ENCODE data around the gene GNRH2. TPM values are rescaled to one million over a fixed set of nuclear protein-coding genes. Genes with fewer than 3 reads are reported as not detected.
"Not testable (repeated sequence)": the region's sequence is repeated elsewhere in the genome, so short reads cannot be mapped to it uniquely, and the experiment has no call there.

Gene GNRH2
- not detected in 2 replicates for total RNA-seq (2014; rRNA removed; shearing (Covaris generic))

GRCh38 chr20:3043322-3043721, at the start of gene GNRH2:
GNRH2 (plus strand) TSS chr20:3043622; CDS start chr20:3044415, 793 bp downstream.
- Histone ChIP-seq H3K27ac (no peak within 1 kb of the TSS), H3K27me3 (replicated peaks) (no peaks in the 10 kb centered on the region), H3K9me3 (replicated peaks) (no peaks in the 10 kb centered on the region), H3K36me3 (peaks cover 41% of the 10 kb centered on the region), H3K4me3 (no peak within 1 kb of the TSS), H3K4me1 (replicated peaks) (peaks cover 12% of the 10 kb centered on the region)
- no peak for DNase-seq (ENCODE audit: low read depth in 1 of 2, low spot score in 2 of 2)

- Histone ChIP-seq H3K4me3 (no peak overlapping the region), H3K36me3 (peaks cover 52% of the 10 kb centered on the region), H3K27me3 (replicated peaks) (0 out of 2 replicates have a peak, but pooled peaks cover 5% of the 10 kb centered on the region), H3K27ac (no peak overlapping the region), H3K4me1 (replicated peaks) (no peaks in the 10 kb centered on the region), H3K9me3 (replicated peaks) (no peaks in the 10 kb centered on the region)
- DNase-seq (ENCODE audit: low read depth in 1 of 2, low spot score in 2 of 2): no peak
These were observed 47.6 kb upstream of the GNRH2 start for GRCh38 chr20:2995796-2996195.

- no peak for DNase-seq (ENCODE audit: low read depth in 1 of 2, low spot score in 2 of 2)
- H3K27ac ChIP-seq: no peak overlapping the region
- no peaks in the 10 kb centered on the region for H3K4me1 ChIP-seq (replicated peaks)
- H3K9me3 ChIP-seq (replicated peaks): no peaks in the 10 kb centered on the region
- 0 out of 2 replicates have a peak, but pooled peaks cover 5% of the 10 kb centered on the region for H3K27me3 ChIP-seq (replicated peaks)
- H3K4me3 ChIP-seq: no peak overlapping the region
- peaks cover 22% of the 10 kb centered on the region for H3K36me3 ChIP-seq
These were observed 44.7 kb upstream of the GNRH2 start for GRCh38 chr20:2998728-2999127.

GRCh38 chr20:3000852-3001523, 42.4 kb upstream of the GNRH2 start:
- H3K9me3 ChIP-seq (replicated peaks): no peaks in the 10 kb centered on the region
- H3K27me3 ChIP-seq (replicated peaks): 0 out of 2 replicates have a peak, but pooled peaks cover 5% of the 10 kb centered on the region
- no peak overlapping the region for H3K4me3 ChIP-seq
- H3K36me3 ChIP-seq: peaks cover 12% of the 10 kb centered on the region
- H3K27ac ChIP-seq: no peak overlapping the region
- no peaks in the 10 kb centered on the region for H3K4me1 ChIP-seq (replicated peaks)
- peak in 1 of 2 experiments; percentile 18 for DNase-seq (ENCODE audit: low read depth in 1 of 2, low spot score in 2 of 2)

- Histone ChIP-seq H3K27ac (no peak overlapping the region), H3K4me3 (no peak overlapping the region), H3K36me3 (peaks cover 22% of the 10 kb centered on the region), H3K9me3 (replicated peaks) (no peaks in the 10 kb centered on the region), H3K27me3 (replicated peaks) (no peaks in the 10 kb centered on the region), H3K4me1 (replicated peaks) (no peaks in the 10 kb centered on the region)
- no peak for DNase-seq (ENCODE audit: low read depth in 1 of 2, low spot score in 2 of 2)
These were observed 40.0 kb upstream of the GNRH2 start for GRCh38 chr20:3003416-3003815.

DNA sequence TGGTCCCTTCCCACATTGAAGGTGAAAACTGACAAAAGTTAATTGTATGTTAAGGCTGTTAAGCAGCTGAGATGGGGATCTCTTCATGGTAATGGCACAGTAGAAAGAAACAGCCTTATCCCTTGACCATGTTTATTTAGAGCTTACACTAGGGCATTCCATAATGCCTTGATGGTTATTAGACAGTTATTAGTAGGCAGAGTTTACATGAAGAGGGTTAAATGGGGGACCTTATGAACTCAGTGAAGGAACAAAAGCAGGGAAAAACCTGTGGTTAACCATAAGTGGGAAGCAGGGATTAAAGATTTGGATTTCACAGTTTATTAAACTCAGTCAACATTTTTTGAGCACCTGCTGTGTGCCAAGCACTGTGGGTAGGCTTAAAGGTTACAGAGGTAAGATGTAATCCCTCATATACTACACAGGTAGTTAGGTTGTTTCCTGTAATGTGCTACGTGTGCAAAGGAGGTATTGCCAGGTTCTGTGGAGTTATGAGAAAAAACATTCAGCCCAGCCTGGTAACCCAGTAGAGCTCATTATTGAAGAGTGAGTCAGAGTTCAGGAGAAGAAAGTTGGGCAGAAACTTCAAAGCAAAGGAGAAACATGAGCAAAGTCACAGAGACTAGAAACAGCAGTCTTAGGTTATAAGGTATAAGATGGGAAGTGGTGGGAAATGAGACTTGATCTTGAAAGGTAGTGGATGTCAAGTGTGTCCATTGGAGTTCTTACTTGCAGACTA, 32.3 kb upstream of the GNRH2 start:
- DNase-seq (ENCODE audit: low read depth in 1 of 2, low spot score in 2 of 2): no peak
- Histone ChIP-seq H3K9me3 (replicated peaks) (no peaks in the 10 kb centered on the region), H3K27me3 (replicated peaks) (no peaks in the 10 kb centered on the region), H3K27ac (no peak overlapping the region), H3K4me1 (replicated peaks) (peaks cover 10% of the 10 kb centered on the region; the same call in 1 of the 2 replicates), H3K36me3 (peaks cover 35% of the 10 kb centered on the region), H3K4me3 (no peak overlapping the region)

GRCh38 chr20:3011752-3012151, 31.7 kb upstream of the GNRH2 start:
- no peaks in the 10 kb centered on the region for H3K9me3 ChIP-seq (replicated peaks)
- no peak overlapping the region for H3K27ac ChIP-seq
- peaks cover 37% of the 10 kb centered on the region for H3K36me3 ChIP-seq
- H3K4me3 ChIP-seq: no peak overlapping the region
- peaks cover 10% of the 10 kb centered on the region; the same call in 1 of the 2 replicates for H3K4me1 ChIP-seq (replicated peaks)
- DNase-seq (ENCODE audit: low read depth in 1 of 2, low spot score in 2 of 2): no peak
- no peaks in the 10 kb centered on the region for H3K27me3 ChIP-seq (replicated peaks)

GRCh38 chr20:3013771-3014170, 29.7 kb upstream of the GNRH2 start:
- Histone ChIP-seq H3K4me1 (replicated peaks) (peaks cover 10% of the 10 kb centered on the region; the same call in 1 of the 2 replicates), H3K4me3 (no peak overlapping the region)

GRCh38 chr20:3014179-3014578, 29.2 kb upstream of the GNRH2 start:
- no peak overlapping the region for H3K4me3 ChIP-seq
- no peak for DNase-seq (ENCODE audit: low read depth in 1 of 2, low spot score in 2 of 2)

More at GRCh38 chr20:3013771-3014170, 29.7 kb upstream of the GNRH2 start:
- Histone ChIP-seq H3K27ac (no peak overlapping the region), H3K36me3 (peaks cover 33% of the 10 kb centered on the region), H3K27me3 (replicated peaks) (no peaks in the 10 kb centered on the region), H3K9me3 (replicated peaks) (no peaks in the 10 kb centered on the region)
- no peak for DNase-seq (ENCODE audit: low read depth in 1 of 2, low spot score in 2 of 2)

GRCh38 chr20:3014662-3015061, 28.8 kb upstream of the GNRH2 start:
- H3K27ac ChIP-seq: no peak overlapping the region
- DNase-seq (ENCODE audit: low read depth in 1 of 2, low spot score in 2 of 2): no peak
- H3K4me1 ChIP-seq (replicated peaks): peaks cover 10% of the 10 kb centered on the region; the same call in 1 of the 2 replicates
- no peak overlapping the region for H3K4me3 ChIP-seq
- H3K36me3 ChIP-seq: peaks cover 29% of the 10 kb centered on the region
- no peaks in the 10 kb centered on the region for H3K27me3 ChIP-seq (replicated peaks)
- H3K9me3 ChIP-seq (replicated peaks): no peaks in the 10 kb centered on the region

More at GRCh38 chr20:3014179-3014578, 29.2 kb upstream of the GNRH2 start:
- Histone ChIP-seq H3K36me3 (peaks cover 33% of the 10 kb centered on the region), H3K27me3 (replicated peaks) (no peaks in the 10 kb centered on the region), H3K27ac (no peak overlapping the region), H3K4me1 (replicated peaks) (peaks cover 10% of the 10 kb centered on the region; the same call in 1 of the 2 replicates), H3K9me3 (replicated peaks) (no peaks in the 10 kb centered on the region)

DNA sequence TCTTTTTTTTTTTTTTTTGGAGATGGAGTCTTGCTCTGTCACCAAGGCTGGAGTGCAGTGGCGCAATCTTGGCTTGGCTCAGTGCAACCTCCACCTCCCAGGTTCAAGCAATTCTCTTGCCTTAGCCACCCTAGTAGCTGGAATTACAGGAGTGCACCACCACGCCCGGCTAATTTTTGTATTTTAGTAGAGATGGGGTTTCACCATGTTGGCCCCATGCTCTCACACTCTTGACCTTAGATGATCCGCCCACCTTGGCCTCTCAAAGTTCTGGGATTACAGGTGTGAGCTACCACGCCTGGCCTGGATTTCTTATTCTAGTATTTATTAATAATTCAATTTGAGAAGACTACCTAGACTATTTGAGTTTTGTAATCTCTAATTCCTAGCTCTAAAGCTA, 28.1 kb upstream of the GNRH2 start:
- H3K4me3 ChIP-seq; DNase-seq (ENCODE audit: low read depth in 1 of 2, low spot score in 2 of 2); H3K27ac ChIP-seq; H3K27me3 ChIP-seq (replicated peaks); H3K4me1 ChIP-seq (replicated peaks); H3K9me3 ChIP-seq (replicated peaks): not testable (repeated sequence)
- H3K36me3 ChIP-seq: peaks cover 29% of the 10 kb centered on the region

GRCh38 chr20:3021327-3021726, 22.1 kb upstream of the GNRH2 start:
- H3K27ac ChIP-seq: no peak overlapping the region
- no peak for DNase-seq (ENCODE audit: low read depth in 1 of 2, low spot score in 2 of 2)
- peaks cover 37% of the 10 kb centered on the region for H3K36me3 ChIP-seq
- H3K27me3 ChIP-seq (replicated peaks): no peaks in the 10 kb centered on the region
- no peak overlapping the region for H3K4me3 ChIP-seq
- no peaks in the 10 kb centered on the region for H3K9me3 ChIP-seq (replicated peaks)
- H3K4me1 ChIP-seq (replicated peaks): no peaks in the 10 kb centered on the region

DNA sequence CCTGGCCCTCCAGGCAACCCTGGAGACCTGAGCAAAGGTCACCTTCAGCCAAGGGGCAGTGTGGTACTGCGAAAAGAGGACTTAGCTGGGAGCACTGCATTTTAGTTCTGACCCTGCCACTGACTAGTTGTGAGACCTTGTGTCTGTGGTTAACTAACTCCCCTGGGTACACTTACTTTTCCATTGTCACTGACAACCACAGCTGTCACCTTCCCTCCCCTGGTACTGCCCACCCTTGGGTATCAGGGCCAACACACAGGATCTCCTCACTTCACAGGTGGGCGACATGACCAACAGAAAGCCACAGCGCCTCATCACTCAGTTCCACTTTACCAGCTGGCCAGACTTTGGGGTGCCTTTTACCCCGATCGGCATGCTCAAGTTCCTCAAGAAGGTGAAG, 21.6 kb upstream of the GNRH2 start:
- Histone ChIP-seq H3K4me3 (no peak overlapping the region), H3K36me3 (peaks cover 37% of the 10 kb centered on the region), H3K27ac (no peak overlapping the region), H3K9me3 (replicated peaks) (no peaks in the 10 kb centered on the region), H3K27me3 (replicated peaks) (no peaks in the 10 kb centered on the region), H3K4me1 (replicated peaks) (no peaks in the 10 kb centered on the region)
- no peak for DNase-seq (ENCODE audit: low read depth in 1 of 2, low spot score in 2 of 2)

All from SJSA1 (cell line).